ENCODE data around the gene NLRC5. TPM values are rescaled to one million over a fixed set of nuclear protein-coding genes. Genes with fewer than 3 reads are reported as not detected.

The NLRC5 gene
- total RNA-seq, 2 experiments from 2014 or later = 199 to 305 TPM

GRCh38 chr16:57125376-57125775 is 136.0 kb downstream of the NLRC5 start:
- Histone ChIP-seq H3K9me2 (ENCODE audit: insufficient read depth, low read length) (no peaks in the 10 kb centered on the region), H3K4me2 (ENCODE audit: low read length) (no peak overlapping the region)

GRCh38 chr16:57125969-57126368 is 136.6 kb downstream of the NLRC5 start:
- H3K9me3 ChIP-seq (ENCODE audit: low read length) = no peaks in the 10 kb centered on the region
- H2AFZ ChIP-seq (ENCODE audit: low read length) = no peak overlapping the region
- H3K27ac ChIP-seq (ENCODE audit: low read depth, low read length, poor library complexity, severe bottlenecking) = no peak overlapping the region
- no peaks in the 10 kb centered on the region for H3K79me2 ChIP-seq (ENCODE audit: insufficient read depth, low read depth, low read length)
- intact Hi-C loops (cut with micrococcal nuclease; ENCODE audit: unreplicated experiment) = no loop called here
- no peaks in the 10 kb centered on the region for H4K20me1 ChIP-seq (ENCODE audit: insufficient read depth, low read length)
- H3K4me1 ChIP-seq (ENCODE audit: insufficient read depth, low read length, poor library complexity, severe bottlenecking) = peaks cover 17% of the 10 kb centered on the region
- ChIA-PET POLR2A (no interaction called here), CTCF (ENCODE audit: unreplicated experiment) (no interaction called here)
- DNase-seq (ENCODE audit: low spot score) = no peak
- peaks cover 4% of the 10 kb centered on the region for H3K36me3 ChIP-seq (ENCODE audit: insufficient read depth, low read length)
- no peaks in the 10 kb centered on the region for H3K9me2 ChIP-seq (ENCODE audit: insufficient read depth, low read length)
- no peak overlapping the region for H3K4me2 ChIP-seq (ENCODE audit: low read length)
- no peak overlapping the region for H3K4me3 ChIP-seq (ENCODE audit: low read depth, low read length, poor library complexity, severe bottlenecking)
- BruUV-seq (replicated peaks) = no TSS peak
- no peak for TF ChIP-seq EZH2phosphoT487 (IDR thresholded peaks at IDR 0.05; ENCODE audit: borderline replicate concordance, low read depth, low read length)
- TF ChIP-seq, protein P1, sequence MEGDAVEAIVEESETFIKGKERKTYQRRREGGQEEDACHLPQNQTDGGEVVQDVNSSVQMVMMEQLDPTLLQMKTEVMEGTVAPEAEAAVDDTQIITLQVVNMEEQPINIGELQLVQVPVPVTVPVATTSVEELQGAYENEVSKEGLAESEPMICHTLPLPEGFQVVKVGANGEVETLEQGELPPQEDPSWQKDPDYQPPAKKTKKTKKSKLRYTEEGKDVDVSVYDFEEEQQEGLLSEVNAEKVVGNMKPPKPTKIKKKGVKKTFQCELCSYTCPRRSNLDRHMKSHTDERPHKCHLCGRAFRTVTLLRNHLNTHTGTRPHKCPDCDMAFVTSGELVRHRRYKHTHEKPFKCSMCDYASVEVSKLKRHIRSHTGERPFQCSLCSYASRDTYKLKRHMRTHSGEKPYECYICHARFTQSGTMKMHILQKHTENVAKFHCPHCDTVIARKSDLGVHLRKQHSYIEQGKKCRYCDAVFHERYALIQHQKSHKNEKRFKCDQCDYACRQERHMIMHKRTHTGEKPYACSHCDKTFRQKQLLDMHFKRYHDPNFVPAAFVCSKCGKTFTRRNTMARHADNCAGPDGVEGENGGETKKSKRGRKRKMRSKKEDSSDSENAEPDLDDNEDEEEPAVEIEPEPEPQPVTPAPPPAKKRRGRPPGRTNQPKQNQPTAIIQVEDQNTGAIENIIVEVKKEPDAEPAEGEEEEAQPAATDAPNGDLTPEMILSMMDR (conservative IDR thresholded peaks at IDR 0.05; ENCODE audit: low read length) = no peak

More at GRCh38 chr16:57125376-57125775, 136.0 kb downstream of the NLRC5 start:
- Histone ChIP-seq H3K9me3 (ENCODE audit: low read length) (no peaks in the 10 kb centered on the region), H3K27ac (ENCODE audit: low read depth, low read length, poor library complexity, severe bottlenecking) (no peak overlapping the region), H3K79me2 (ENCODE audit: insufficient read depth, low read depth, low read length) (no peaks in the 10 kb centered on the region), H3K36me3 (ENCODE audit: insufficient read depth, low read length) (peaks cover 4% of the 10 kb centered on the region), H4K20me1 (ENCODE audit: insufficient read depth, low read length) (no peaks in the 10 kb centered on the region), H3K4me3 (ENCODE audit: low read depth, low read length, poor library complexity, severe bottlenecking) (no peak overlapping the region), H3K4me1 (ENCODE audit: insufficient read depth, low read length, poor library complexity, severe bottlenecking) (peaks cover 17% of the 10 kb centered on the region), H2AFZ (ENCODE audit: low read length) (no peak overlapping the region)
- POLR2A ChIA-PET = no interaction called here
- TF ChIP-seq EZH2phosphoT487 (IDR thresholded peaks at IDR 0.05; ENCODE audit: borderline replicate concordance, low read depth, low read length) = no peak
- TF ChIP-seq, protein P1 (conservative IDR thresholded peaks at IDR 0.05; ENCODE audit: low read length) = no peak
- intact Hi-C loops (cut with micrococcal nuclease; ENCODE audit: unreplicated experiment) = no loop called here
- CTCF ChIA-PET (ENCODE audit: unreplicated experiment) = no interaction called here
- no TSS peak for BruUV-seq (replicated peaks)
- no peak for DNase-seq (ENCODE audit: low spot score)

DNA sequence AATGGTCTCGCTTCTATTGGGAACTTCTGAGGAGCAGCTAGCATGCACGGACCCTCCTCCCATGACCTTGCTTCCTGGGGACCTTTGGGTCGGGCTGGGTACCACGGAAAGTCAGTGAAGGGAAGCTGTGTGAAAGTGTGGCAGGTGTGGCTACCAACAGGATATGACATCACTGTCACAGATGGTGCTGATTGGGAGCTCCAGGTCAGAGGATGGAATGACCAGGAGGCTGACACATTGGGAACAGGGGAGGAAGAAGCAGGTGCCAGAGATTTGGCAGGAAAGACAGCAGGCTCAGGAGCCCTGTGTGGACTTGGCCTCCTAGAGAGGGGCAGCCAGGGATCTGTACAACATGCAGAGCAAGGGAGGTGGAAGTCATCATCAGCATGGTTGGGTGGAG is 137.1 kb downstream of the NLRC5 start:
- Histone ChIP-seq H3K4me2 (ENCODE audit: low read length) (no peak overlapping the region), H3K9me2 (ENCODE audit: insufficient read depth, low read length) (no peaks in the 10 kb centered on the region), H3K9me3 (ENCODE audit: low read length) (no peaks in the 10 kb centered on the region), H4K20me1 (ENCODE audit: insufficient read depth, low read length) (no peaks in the 10 kb centered on the region), H3K4me1 (ENCODE audit: insufficient read depth, low read length, poor library complexity, severe bottlenecking) (peaks cover 17% of the 10 kb centered on the region), H3K79me2 (ENCODE audit: insufficient read depth, low read depth, low read length) (no peaks in the 10 kb centered on the region), H3K4me3 (ENCODE audit: low read depth, low read length, poor library complexity, severe bottlenecking) (no peak overlapping the region), H2AFZ (ENCODE audit: low read length) (no peak overlapping the region), H3K27ac (ENCODE audit: low read depth, low read length, poor library complexity, severe bottlenecking) (no peak overlapping the region), H3K36me3 (ENCODE audit: insufficient read depth, low read length) (peaks cover 4% of the 10 kb centered on the region)
- no TSS peak for BruUV-seq (replicated peaks)
- TF ChIP-seq, protein P1 (conservative IDR thresholded peaks at IDR 0.05; ENCODE audit: low read length) = no peak
- TF ChIP-seq EZH2phosphoT487 (IDR thresholded peaks at IDR 0.05; ENCODE audit: borderline replicate concordance, low read depth, low read length) = no peak
- no peak for DNase-seq (ENCODE audit: low spot score)
- POLR2A ChIA-PET = no interaction called here
- CTCF ChIA-PET (ENCODE audit: unreplicated experiment) = no interaction called here
- intact Hi-C loops (cut with micrococcal nuclease; ENCODE audit: unreplicated experiment) = no loop called here
